Measurements from ENCODE around the gene SLC6A20.

SLC6A20 gene

DNA sequence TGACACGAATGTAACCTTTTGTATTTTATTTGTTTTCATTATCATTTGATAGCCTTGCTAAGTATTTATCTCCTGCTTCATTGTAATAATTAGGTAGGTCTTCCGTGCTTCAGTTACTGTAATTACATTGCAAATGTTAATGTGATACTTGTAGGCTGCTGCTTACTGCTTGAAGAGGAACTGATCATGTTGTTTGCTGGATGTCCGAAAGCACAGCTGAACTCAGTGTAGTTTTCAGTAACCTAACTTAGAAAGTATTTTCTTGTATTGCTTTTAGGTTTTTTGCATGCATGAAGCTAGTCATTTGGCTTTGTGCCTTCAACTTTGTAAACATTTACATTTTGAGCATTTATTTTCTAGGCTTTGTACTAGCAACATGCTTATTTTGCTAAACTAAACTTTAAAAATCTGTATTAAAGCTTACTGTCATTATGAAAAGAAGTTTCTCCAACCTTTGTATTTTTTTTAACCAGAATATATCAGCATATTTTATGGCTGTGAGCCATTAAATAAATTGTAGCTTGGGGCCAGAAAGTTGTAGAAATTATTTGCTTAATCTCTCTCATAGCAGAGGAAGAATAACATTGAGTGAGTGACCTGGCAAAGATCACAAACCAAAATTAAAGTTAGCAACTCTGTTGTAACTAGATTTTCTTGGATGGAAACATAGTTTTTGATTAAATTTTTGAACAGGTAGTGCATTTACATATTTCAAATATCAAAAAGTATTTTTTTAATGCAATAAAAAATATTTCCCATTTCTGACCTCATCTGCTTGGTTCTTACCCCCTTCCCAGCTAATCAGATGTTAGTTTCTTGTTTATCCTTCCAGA is 76.5 kb downstream of the SLC6A20 start:
- Histone ChIP-seq H3K4me3 (ENCODE audit: extremely low read depth, insufficient read depth, low read length, poor library complexity, severe bottlenecking) (no peak overlapping the region), H3K36me3 (ENCODE audit: control insufficient read depth, insufficient read depth, low read length) (peaks cover 47% of the 10 kb centered on the region)
- 90 to 100% methylated on average over 1 to 2 of the region's 3 CpGs for WGBS, 2 experiments (ENCODE audit: insufficient coverage in 2 of 2)

DNA sequence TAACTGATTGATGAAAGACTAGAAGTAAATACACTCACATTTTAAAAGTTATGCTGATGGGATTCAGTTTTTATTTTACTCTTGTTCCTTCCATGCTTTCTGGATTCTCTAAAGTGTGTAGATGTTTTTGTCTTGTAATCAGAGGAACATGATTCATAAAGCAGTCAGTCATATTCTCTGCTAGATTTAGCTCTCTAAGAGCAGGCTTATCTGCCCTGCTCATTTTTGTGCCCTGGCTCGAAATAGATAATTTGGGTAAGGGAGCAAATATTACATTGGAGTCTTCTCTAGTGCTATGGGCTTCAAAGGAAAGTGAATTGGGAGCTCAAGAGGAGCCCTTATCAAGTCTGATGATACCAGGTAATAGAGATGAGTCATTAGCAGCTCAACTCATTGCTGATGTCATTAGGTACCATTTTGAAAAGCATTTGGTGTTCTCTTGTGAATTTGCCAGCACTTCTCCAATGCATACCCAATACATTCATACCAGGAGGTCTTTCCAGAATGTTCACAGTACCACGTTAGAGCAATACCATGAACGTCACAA is 79.5 kb downstream of the SLC6A20 start:
- 87 to 89% methylated on average over 3 of the region's 3 CpGs for WGBS, 2 experiments (ENCODE audit: insufficient coverage in 2 of 2)
- Histone ChIP-seq H3K4me3 (ENCODE audit: extremely low read depth, insufficient read depth, low read length, poor library complexity, severe bottlenecking) (no peak overlapping the region), H3K27ac (ENCODE audit: low read depth, low read length, severe bottlenecking) (no peak overlapping the region), H3K4me1 (ENCODE audit: control insufficient read depth, insufficient read depth, low read length, poor library complexity, severe bottlenecking) (peaks cover 14% of the 10 kb centered on the region), H3K9me3 (ENCODE audit: control insufficient read depth, low read length) (no peaks in the 10 kb centered on the region), H3K36me3 (ENCODE audit: control insufficient read depth, insufficient read depth, low read length) (peaks cover 55% of the 10 kb centered on the region)

More for the DNA sequence above, 76.5 kb downstream of the SLC6A20 start:
- Histone ChIP-seq H3K27ac (ENCODE audit: low read depth, low read length, severe bottlenecking) (no peak overlapping the region), H3K9me3 (ENCODE audit: control insufficient read depth, low read length) (no peaks in the 10 kb centered on the region), H3K4me1 (ENCODE audit: control insufficient read depth, insufficient read depth, low read length, poor library complexity, severe bottlenecking) (no peaks in the 10 kb centered on the region)

DNA sequence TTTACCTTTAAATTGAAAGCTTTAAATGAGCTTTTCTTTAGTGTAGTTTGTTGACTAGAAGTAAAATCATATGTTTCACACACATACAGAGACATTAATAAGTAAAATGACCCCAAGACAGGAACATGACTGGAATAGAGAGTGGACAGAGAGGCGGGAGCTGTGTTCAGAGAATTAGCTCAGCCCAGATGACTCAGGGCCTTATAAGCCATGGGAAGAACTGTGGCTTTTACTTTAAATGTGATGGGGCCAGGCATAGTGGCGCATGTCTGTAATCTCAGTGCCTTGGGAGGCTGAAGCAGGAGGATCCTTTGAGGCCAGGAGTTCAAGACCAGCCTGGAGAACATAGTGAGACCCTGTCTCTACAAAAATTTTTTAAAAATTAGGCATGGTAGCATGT is 80.4 kb downstream of the SLC6A20 start:
- Histone ChIP-seq H3K4me3 (ENCODE audit: extremely low read depth, insufficient read depth, low read length, poor library complexity, severe bottlenecking) (no peak overlapping the region), H3K4me1 (ENCODE audit: control insufficient read depth, insufficient read depth, low read length, poor library complexity, severe bottlenecking) (peaks cover 17% of the 10 kb centered on the region), H3K9me3 (ENCODE audit: control insufficient read depth, low read length) (no peaks in the 10 kb centered on the region), H3K36me3 (ENCODE audit: control insufficient read depth, insufficient read depth, low read length) (peaks cover 63% of the 10 kb centered on the region), H3K27ac (ENCODE audit: low read depth, low read length, severe bottlenecking) (no peak overlapping the region)
- 84 to 94% methylated on average over 2 of the region's 2 CpGs for WGBS, 2 experiments (ENCODE audit: insufficient coverage in 2 of 2)

DNA sequence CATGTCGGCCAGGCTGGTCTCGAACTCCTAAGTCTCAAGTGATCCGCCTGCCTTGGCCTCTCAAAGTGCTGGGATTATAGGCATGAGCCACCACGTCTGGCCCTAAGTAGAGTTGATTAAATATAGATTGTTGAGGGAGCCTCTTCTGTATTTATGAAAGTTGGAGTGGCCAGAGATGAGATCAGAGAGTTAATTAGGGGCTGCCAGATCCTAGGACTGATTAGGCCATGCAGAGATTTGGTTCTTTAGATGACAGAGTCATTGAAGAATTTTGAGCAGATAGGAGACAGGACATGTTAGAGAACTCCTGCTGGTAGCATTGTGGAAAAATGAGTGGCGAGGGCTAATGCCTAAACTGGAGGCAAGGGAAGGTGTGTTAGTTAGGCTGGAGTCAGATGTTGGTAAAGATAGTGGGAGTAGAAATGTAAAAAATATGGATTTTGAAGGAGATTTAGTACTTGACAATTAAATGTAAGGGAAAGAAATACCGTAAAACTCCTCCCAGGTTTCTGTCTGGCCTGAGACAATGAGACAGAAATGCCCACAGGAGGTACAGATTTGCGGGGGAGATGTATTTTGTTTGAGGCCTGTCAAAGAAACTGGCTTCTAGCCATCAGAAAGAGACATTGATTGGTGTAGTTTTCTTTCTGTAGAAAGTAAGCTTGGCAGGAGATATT is 83.8 kb downstream of the SLC6A20 start:
- 81 to 82% methylated on average over 6 to 7 of the region's 7 CpGs for WGBS, 2 experiments (ENCODE audit: insufficient coverage in 2 of 2)
- Histone ChIP-seq H3K4me1 (ENCODE audit: control insufficient read depth, insufficient read depth, low read length, poor library complexity, severe bottlenecking) (peaks cover 17% of the 10 kb centered on the region), H3K27ac (ENCODE audit: low read depth, low read length, severe bottlenecking) (peak overlapping the region; percentile 80), H3K9me3 (ENCODE audit: control insufficient read depth, low read length) (no peaks in the 10 kb centered on the region), H3K4me3 (ENCODE audit: extremely low read depth, insufficient read depth, low read length, poor library complexity, severe bottlenecking) (no peak overlapping the region), H3K36me3 (ENCODE audit: control insufficient read depth, insufficient read depth, low read length) (peaks cover 57% of the 10 kb centered on the region)

DNA sequence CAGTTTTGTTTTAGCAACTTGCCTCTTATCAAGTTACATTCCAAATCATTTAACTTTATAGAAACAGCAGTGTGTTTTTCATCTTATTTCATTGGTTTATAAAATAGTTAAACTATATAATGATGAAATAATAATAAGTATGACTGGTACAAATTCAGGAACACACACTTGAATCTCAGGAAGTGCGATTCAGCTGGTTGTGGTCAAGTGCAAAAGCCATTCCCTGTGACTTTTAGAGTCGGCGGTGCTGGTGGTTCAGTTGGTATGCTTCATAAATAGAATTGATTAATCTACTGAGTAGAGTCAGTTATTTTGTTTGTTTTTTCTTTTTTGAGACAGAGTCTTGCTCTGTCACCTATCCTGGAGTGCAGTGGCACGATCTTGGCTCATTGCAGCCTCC is 84.4 kb downstream of the SLC6A20 start:
- peak overlapping the region; percentile 80 for H3K27ac ChIP-seq (ENCODE audit: low read depth, low read length, severe bottlenecking)
- peaks cover 56% of the 10 kb centered on the region for H3K36me3 ChIP-seq (ENCODE audit: control insufficient read depth, insufficient read depth, low read length)
- H3K4me1 ChIP-seq (ENCODE audit: control insufficient read depth, insufficient read depth, low read length, poor library complexity, severe bottlenecking): peaks cover 17% of the 10 kb centered on the region
- H3K4me3 ChIP-seq (ENCODE audit: extremely low read depth, insufficient read depth, low read length, poor library complexity, severe bottlenecking): no peak overlapping the region
- no peaks in the 10 kb centered on the region for H3K9me3 ChIP-seq (ENCODE audit: control insufficient read depth, low read length)
- 97 to 100% methylated on average over 4 of the region's 4 CpGs for WGBS, 2 experiments (ENCODE audit: insufficient coverage in 2 of 2)

DNA sequence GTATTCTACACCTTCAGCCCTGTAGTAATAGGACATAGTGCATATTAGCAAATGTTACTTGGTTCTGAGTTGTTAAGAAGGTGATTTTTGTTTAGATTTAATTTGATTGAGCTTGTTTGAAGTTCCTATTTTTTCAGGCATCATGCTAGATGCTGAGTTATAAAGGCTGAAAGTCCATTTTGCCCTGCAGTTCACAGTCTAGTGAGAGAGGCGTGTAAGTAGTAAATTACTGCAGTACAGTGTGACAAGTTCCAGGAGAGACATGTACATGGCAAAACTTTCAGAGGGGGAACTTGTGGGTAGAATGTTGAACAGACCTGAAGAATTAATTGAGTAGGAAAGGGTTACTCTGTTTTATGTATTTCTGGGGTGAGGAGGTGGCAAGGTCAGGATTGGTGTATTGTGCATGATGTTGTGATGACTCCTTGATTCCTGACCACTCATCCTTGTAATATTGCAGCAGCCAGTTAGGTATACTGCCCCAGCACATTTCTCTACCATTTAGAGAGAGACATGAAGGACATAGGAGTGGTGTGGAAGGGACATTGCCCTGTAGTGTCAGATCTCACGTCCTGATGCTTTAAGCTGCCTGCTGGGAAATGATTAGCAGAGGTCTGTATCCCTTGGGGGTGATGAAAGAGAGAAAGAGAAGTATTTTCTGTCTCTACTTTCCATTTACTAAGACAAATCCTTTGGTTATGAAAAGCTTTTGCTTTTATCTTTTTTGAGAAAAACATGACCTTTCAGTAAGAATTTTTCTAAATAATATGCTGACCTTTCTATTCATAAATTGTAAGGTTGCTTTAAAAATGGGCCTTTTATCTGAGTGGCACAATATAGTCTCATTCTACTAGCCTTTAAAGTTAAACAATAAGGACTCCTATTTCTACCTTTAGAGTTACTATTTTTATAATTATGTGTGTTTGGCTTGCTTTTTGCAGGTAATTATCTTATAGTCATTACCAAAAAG is 90.2 kb downstream of the SLC6A20 start:
- Histone ChIP-seq H3K4me3 (ENCODE audit: extremely low read depth, insufficient read depth, low read length, poor library complexity, severe bottlenecking) (no peak overlapping the region), H3K27ac (ENCODE audit: low read depth, low read length, severe bottlenecking) (no peak overlapping the region), H3K4me1 (ENCODE audit: control insufficient read depth, insufficient read depth, low read length, poor library complexity, severe bottlenecking) (no peaks in the 10 kb centered on the region), H3K9me3 (ENCODE audit: control insufficient read depth, low read length) (no peaks in the 10 kb centered on the region), H3K36me3 (ENCODE audit: control insufficient read depth, insufficient read depth, low read length) (peaks cover 26% of the 10 kb centered on the region)
- WGBS, 2 experiments (ENCODE audit: insufficient coverage in 2 of 2): 79 to 100% methylated on average over 1 to 2 of the region's 2 CpGs
